A549 (cell line): ENCODE results near the gene PNLIPRP1. TPM values are rescaled to one million over a fixed set of nuclear protein-coding genes. Genes with fewer than 3 reads are reported as not detected.

Experiments used
- ATAC-seq, 2 experiments: fragments of 200-7000 bp in 1 of 2; fragments of >200 bp in 1 of 2; cut with Nextera tagmentation in 1 of 2; cut with Tn5 transposase in 1 of 2; 3 replicates each; pipeline versions ENCODE4 v1.8.0 to v1.9.1; 2018 to 2020; ENCODE audit warnings: mild to moderate bottlenecking in 1 of 2, moderate library complexity in 1 of 2
- CTCF ChIA-PET: fragments of 300-600 bp; sonication (Branson Sonifier 250); formaldehyde crosslinking; extraction: SDS; loops from one replicate; lab custom pipeline; 2021; ENCODE audit warnings: antibody characterized with exemption, inconsistent platforms; lab: Yijun Ruan, JAX
- POLR2A ChIA-PET: fragments of 350-600 bp; formaldehyde crosslinking; extraction: SDS; loops from one replicate; lab custom pipeline; 2021; ENCODE audit warnings: antibody characterized with exemption, inconsistent platforms; lab: Yijun Ruan, JAX
- DNase-seq, 2 experiments: peaks; one replicate each; pipeline versions ENCODE4 v3.0.0 to v3.0.0-alpha.2; 2011 to 2016; ENCODE audit warnings: low read depth in 1 of 2, low spot score in 1 of 2
- FAIRE-seq: peaks from 2 replicates; lab custom pipeline; 2011; peaks lifted over from hg19 to GRCh38; lab: Jason Lieb, UNC
- H3K27ac ChIP-seq, 2 experiments: fragments of >200 bp; sonication (Bioruptor Twin); formaldehyde crosslinking; 3 replicates each; pipeline ENCODE4 v1.5.1; 2016 to 2017
- H3K4me1 ChIP-seq: fragments of >200 bp; sonication (Bioruptor Twin); formaldehyde crosslinking; 3 replicates; pipeline ENCODE4 v1.6.1; 2016
- H3K4me2 ChIP-seq: fragments of >200 bp; sonication (Bioruptor Twin); formaldehyde crosslinking; 3 replicates; pipeline ENCODE4 v1.6.1; 2016
- H3K4me3 ChIP-seq: fragments of >200 bp; sonication (Bioruptor Twin); formaldehyde crosslinking; 3 replicates; pipeline ENCODE4 v1.5.1; 2016
- H3K9me3 ChIP-seq: fragments of >200 bp; sonication (Bioruptor Twin); formaldehyde crosslinking; 3 replicates; pipeline ENCODE4 v1.6.1; 2016
- CBX8 ChIP-seq: fragments of 200-600 bp; sonication (generic); IDR thresholded peaks from 2 replicates; pipeline ENCODE4 v1.6.1; 2016
- CEBPB ChIP-seq, 2 experiments: fragments of >200 bp in 1 of 2; sonication (Bioruptor Twin) in 1 of 2; formaldehyde crosslinking in 1 of 2; IDR thresholded peaks; 2 replicates each; pipeline ENCODE4 v1.6.1; 2012 to 2016
- CHD2 ChIP-seq: fragments of 150-350 bp; IDR thresholded peaks from 2 replicates; pipeline ENCODE4 v1.6.1; 2014; ENCODE audit warnings: low read length; ENCODE audit not compliant: partially characterized antibody
- FOSL2 ChIP-seq, 2 experiments: fragments of 450-650 bp in 1 of 2; fragments of >200 bp in 1 of 2; sonication (Bioruptor Twin) in 1 of 2; formaldehyde crosslinking; IDR thresholded peaks; 2 replicates each; pipeline versions ENCODE4 v1.5.0 to v1.6.1; 2016 to 2020; ENCODE audit warnings: mild to moderate bottlenecking in 1 of 2, moderate library complexity in 1 of 2
- FOXS1 ChIP-seq: fragments of 250-450 bp; sonication (Bioruptor Pico); IDR thresholded peaks from 2 replicates; pipeline ENCODE4 v1.5.0; 2020; ENCODE audit warnings: mild to moderate bottlenecking, moderate library complexity
- HDAC2 ChIP-seq: fragments of 200-600 bp; sonication (generic); IDR thresholded peaks from 2 replicates; pipeline ENCODE4 v1.6.1; 2016
- JUN ChIP-seq, 2 experiments: fragments of >200 bp; sonication (Bioruptor Twin); formaldehyde crosslinking; IDR thresholded peaks; 2 replicates in 1 of 2; 3 replicates in 1 of 2; pipeline ENCODE4 v1.6.1; 2016 to 2017
- KDM5A ChIP-seq: fragments of 200-600 bp; sonication (generic); IDR thresholded peaks from 2 replicates; pipeline ENCODE4 v1.6.1; 2016; ENCODE audit warnings: antibody characterized with exemption, mild to moderate bottlenecking
- MYC ChIP-seq: IDR thresholded peaks from 2 replicates; pipeline ENCODE4 v1.6.1; 2012; ENCODE audit warnings: mild to moderate bottlenecking, inconsistent platforms, low read length, improper control_type of control experiment, borderline replicate concordance
- NR3C1 ChIP-seq: fragments of >200 bp; sonication (Bioruptor Twin); formaldehyde crosslinking; IDR thresholded peaks from 3 replicates; pipeline ENCODE4 v1.6.1; 2017
- POLR2AphosphoS2 ChIP-seq: conservative IDR thresholded peaks from 2 replicates; pipeline ENCODE4 v1.6.1; 2012; ENCODE audit warnings: low read length, improper control_type of control experiment, inconsistent platforms
- RAD21 ChIP-seq, 2 experiments: fragments of >200 bp in 1 of 2; sonication (Bioruptor Twin) in 1 of 2; formaldehyde crosslinking in 1 of 2; IDR thresholded peaks in 1 of 2; conservative IDR thresholded peaks in 1 of 2; 2 replicates in 1 of 2; 3 replicates in 1 of 2; pipeline ENCODE4 v1.6.1; 2012 to 2018; ENCODE audit warnings: inconsistent platforms in 1 of 2
- RARB ChIP-seq: fragments of 250-450 bp; sonication (Bioruptor Pico); IDR thresholded peaks from 2 replicates; pipeline ENCODE4 v1.8.0; 2021; ENCODE audit warnings: mild to moderate bottlenecking, moderate library complexity
- RCOR1 ChIP-seq: fragments of 150-350 bp; IDR thresholded peaks from 2 replicates; pipeline ENCODE4 v1.6.1; 2014; ENCODE audit warnings: antibody characterized with exemption, low read length, low read depth
- RFX5 ChIP-seq: fragments of 450-650 bp; IDR thresholded peaks from 2 replicates; pipeline ENCODE4 v1.7.1; 2014; ENCODE audit warnings: antibody characterized with exemption, mild to moderate bottlenecking, moderate library complexity
- ZFP36 ChIP-seq: fragments of 450-650 bp; IDR thresholded peaks from 2 replicates; pipeline ENCODE4 v1.6.1; 2014; ENCODE audit warnings: borderline replicate concordance; ENCODE audit not compliant: partially characterized antibody
- ZNF302 ChIP-seq: fragments of 250-450 bp; sonication (Bioruptor Pico); IDR thresholded peaks from 2 replicates; pipeline ENCODE4 v1.9.0; 2021; ENCODE audit warnings: inconsistent platforms, mild to moderate bottlenecking, moderate library complexity
- whole genome bisulfite sequencing: methylation state at CpG from one replicate; pipeline ENCODE4 v1.1.6; 2017; ENCODE audit errors: missing lambda C conversion rate; 5-methylcytosine and 5-hydroxymethylcytosine counted together
- polyA plus RNA-seq, 4 experiments: library from polyadenylated mRNA; depleted of rRNA in 3 of 4; stranded (reverse); fragments of >200 nt; fragmentation: RNase III in 1 of 4; extraction: RNeasy Plus Mini Kit Qiagen cat#74134 plus additional on column Dnase treatment in 1 of 4; gene quantifications; 2 replicates in 3 of 4; 3 replicates in 1 of 4; pipeline ENCODE4 v1.2.3, GENCODE V29; 2011 to 2017
- TF ChIP-seq, protein P1 (sequence below): fragments of >200 bp; sonication (Bioruptor Twin); formaldehyde crosslinking; IDR thresholded peaks from 2 replicates; pipeline ENCODE4 v1.6.1; 2016
- TF ChIP-seq, protein P2 (sequence below): fragments of 250-450 bp; sonication (Bioruptor Pico); IDR thresholded peaks from 2 replicates; pipeline ENCODE4 v1.5.0; 2020; ENCODE audit warnings: low read depth, mild to moderate bottlenecking, moderate library complexity
- TF ChIP-seq, protein P3 (sequence below): IDR thresholded peaks from 2 replicates; pipeline ENCODE4 v1.6.1; 2012; ENCODE audit warnings: low read depth, borderline replicate concordance
- TF ChIP-seq, protein P4 (sequence below): IDR thresholded peaks from 2 replicates; pipeline ENCODE4 v1.6.1; 2012

Gene PNLIPRP1
- polyA plus RNA-seq, 2 of the 4 experiments (the other 2 are of a cell fraction): not detected

DNA sequence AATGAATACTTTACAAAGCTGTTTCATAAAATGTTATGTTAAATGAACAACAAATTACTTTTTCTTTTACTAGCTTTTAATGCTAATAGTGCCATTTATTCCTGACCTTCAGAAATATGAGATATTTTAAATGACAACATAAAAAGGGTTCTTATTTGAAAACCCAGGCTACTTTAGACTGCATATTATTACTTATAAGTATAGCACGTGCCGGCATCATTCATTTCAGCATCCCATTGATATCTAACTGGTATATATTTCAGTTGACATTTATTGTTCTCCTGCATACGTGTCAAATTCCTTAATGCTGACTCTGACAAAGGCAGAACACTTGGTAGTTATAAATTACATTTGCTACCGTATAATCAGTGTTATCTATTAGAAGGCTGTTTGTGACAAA is 65.3 kb downstream of the PNLIPRP1 start:
- H3K4me3 ChIP-seq: no peak overlapping the region
- no peak overlapping the region for H3K27ac ChIP-seq
- CTCF ChIA-PET: interaction anchor here (1.1 to 2.7 kb wide), 6 partner anchors 26 to 512 kb away, joined by 3 to 8 read pairs (median 4); no protein-coding TSS in a partner anchor
- ATAC-seq (no peak), DNase-seq (no peak), FAIRE-seq (no peak)
- TF ChIP-seq CBX8 (no peak), RFX5 (no peak), KDM5A (no peak), HDAC2 (no peak)
- TF ChIP-seq, protein P1, sequence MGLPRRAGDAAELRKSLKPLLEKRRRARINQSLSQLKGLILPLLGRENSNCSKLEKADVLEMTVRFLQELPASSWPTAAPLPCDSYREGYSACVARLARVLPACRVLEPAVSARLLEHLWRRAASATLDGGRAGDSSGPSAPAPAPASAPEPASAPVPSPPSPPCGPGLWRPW: no peak
- TF ChIP-seq, protein P2, sequence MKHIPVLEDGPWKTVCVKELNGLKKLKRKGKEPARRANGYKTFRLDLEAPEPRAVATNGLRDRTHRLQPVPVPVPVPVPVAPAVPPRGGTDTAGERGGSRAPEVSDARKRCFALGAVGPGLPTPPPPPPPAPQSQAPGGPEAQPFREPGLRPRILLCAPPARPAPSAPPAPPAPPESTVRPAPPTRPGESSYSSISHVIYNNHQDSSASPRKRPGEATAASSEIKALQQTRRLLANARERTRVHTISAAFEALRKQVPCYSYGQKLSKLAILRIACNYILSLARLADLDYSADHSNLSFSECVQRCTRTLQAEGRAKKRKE: no peak
- H3K4me2 ChIP-seq: no peak overlapping the region
- peaks cover 14% of the 10 kb centered on the region; the same call in 2 of the 3 replicates for H3K4me1 ChIP-seq
- peaks cover under 1% of the 10 kb centered on the region; the same call in 1 of the 3 replicates for H3K9me3 ChIP-seq
- 61% methylated on average over 4 of the region's 4 CpGs for WGBS
- POLR2A ChIA-PET: no interaction called here

DNA sequence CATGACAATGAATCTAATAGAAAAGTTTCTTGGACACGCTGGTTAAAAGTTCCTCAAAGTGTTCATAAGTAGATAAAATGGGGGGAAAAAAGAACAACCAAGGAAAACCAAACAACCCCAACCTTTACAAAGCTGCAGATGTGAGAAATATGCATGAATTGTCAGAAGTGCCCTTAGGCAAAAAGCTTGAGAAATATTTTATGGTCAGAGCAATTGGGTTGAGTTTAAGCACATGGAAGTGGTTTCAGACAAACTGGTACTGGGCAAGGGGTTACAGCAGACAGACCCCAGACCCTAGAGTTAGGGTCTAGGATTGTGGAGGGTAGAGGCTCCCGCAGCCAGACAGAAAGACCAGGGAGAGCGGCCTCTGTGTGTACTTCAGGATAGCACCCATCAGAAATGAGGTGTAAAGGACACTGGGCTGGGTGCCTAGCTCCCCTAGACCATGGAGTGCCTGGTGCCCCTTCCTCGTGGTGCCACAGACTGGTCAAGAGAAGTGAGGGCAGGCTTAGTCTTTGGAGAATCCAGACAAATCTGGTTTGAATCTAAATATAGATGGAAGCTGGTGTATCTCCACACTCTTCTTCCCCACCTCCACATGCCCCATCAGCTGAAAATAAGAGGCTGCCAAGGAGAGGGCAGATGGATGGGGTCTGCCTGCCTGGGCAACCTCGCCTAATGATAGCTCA is 67.2 kb downstream of the PNLIPRP1 start:
- H3K4me1 ChIP-seq: peaks cover 14% of the 10 kb centered on the region; the same call in 2 of the 3 replicates
- DNase-seq (no peak), FAIRE-seq (no peak), ATAC-seq (no peak)
- H3K4me2 ChIP-seq: no peak overlapping the region
- ChIA-PET POLR2A (no interaction called here), CTCF (interaction anchor here (1.8 to 2.7 kb wide), 3 partner anchors 24 to 517 kb away, joined by 6 to 8 read pairs (median 8); no protein-coding TSS in a partner anchor)
- H3K4me3 ChIP-seq: no peak overlapping the region
- no peaks in the 10 kb centered on the region for H3K9me3 ChIP-seq
- H3K27ac ChIP-seq: no peak overlapping the region
- 46% methylated on average over 5 of the region's 5 CpGs for whole genome bisulfite sequencing
- TF ChIP-seq RAD21 (conservative IDR thresholded peaks at IDR 0.05 in 1 of 2, IDR thresholded peaks at IDR 0.05 in 1 of 2): no peak
- no peak for TF ChIP-seq MYC
- no peak for TF ChIP-seq FOSL2 (IDR thresholded peaks at IDR 0.05)
- no peak for TF ChIP-seq FOSL2 (CRISPR knock-in tag; IDR thresholded peaks at IDR 0.05)
- TF ChIP-seq ZFP36: no peak
- TF ChIP-seq FOXS1 (CRISPR knock-in tag): no peak
- TF ChIP-seq JUN (IDR thresholded peaks at IDR 0.05): no peak
- no peak for TF ChIP-seq CHD2
- TF ChIP-seq CEBPB (IDR thresholded peaks at IDR 0.05): no peak
- TF ChIP-seq RARB (CRISPR knock-in tag): no peak
- TF ChIP-seq, protein P3, sequence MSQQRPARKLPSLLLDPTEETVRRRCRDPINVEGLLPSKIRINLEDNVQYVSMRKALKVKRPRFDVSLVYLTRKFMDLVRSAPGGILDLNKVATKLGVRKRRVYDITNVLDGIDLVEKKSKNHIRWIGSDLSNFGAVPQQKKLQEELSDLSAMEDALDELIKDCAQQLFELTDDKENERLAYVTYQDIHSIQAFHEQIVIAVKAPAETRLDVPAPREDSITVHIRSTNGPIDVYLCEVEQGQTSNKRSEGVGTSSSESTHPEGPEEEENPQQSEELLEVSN: no peak
- TF ChIP-seq POLR2AphosphoS2: no peak
- no peak for TF ChIP-seq RFX5
- TF ChIP-seq RCOR1: no peak
- TF ChIP-seq ZNF302 (CRISPR knock-in tag): no peak
- TF ChIP-seq NR3C1: no peak
- TF ChIP-seq, protein P4, sequence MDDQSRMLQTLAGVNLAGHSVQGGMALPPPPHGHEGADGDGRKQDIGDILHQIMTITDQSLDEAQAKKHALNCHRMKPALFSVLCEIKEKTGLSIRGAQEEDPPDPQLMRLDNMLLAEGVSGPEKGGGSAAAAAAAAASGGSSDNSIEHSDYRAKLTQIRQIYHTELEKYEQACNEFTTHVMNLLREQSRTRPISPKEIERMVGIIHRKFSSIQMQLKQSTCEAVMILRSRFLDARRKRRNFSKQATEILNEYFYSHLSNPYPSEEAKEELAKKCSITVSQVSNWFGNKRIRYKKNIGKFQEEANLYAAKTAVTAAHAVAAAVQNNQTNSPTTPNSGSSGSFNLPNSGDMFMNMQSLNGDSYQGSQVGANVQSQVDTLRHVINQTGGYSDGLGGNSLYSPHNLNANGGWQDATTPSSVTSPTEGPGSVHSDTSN: no peak

Other genes with a start within 250 kb of the PNLIPRP1 start
- not detected in 2 replicates for gene PNLIPRP3, start 163.1 kb upstream of the PNLIPRP1 start, polyA plus RNA-seq (2011; rRNA removed)
- not detected in 3 replicates for gene PNLIPRP3, start 163.1 kb upstream of the PNLIPRP1 start, polyA plus RNA-seq (2017; fragmentation: RNase III; extraction: RNeasy Plus Mini Kit Qiagen cat#74134 plus additional on column Dnase treatment)
- gene PNLIP, start 45.0 kb upstream of the PNLIPRP1 start, polyA plus RNA-seq (2011; rRNA removed): not detected in 2 replicates
- not detected in 3 replicates for gene PNLIP, start 45.0 kb upstream of the PNLIPRP1 start, polyA plus RNA-seq (2017; fragmentation: RNase III; extraction: RNeasy Plus Mini Kit Qiagen cat#74134 plus additional on column Dnase treatment)
- not detected in 2 replicates for gene PNLIPRP2, start 30.0 kb downstream of the PNLIPRP1 start, polyA plus RNA-seq (2011; rRNA removed)
- gene PNLIPRP2, start 30.0 kb downstream of the PNLIPRP1 start, polyA plus RNA-seq (2017; fragmentation: RNase III; extraction: RNeasy Plus Mini Kit Qiagen cat#74134 plus additional on column Dnase treatment): 0.09 to 0.10 TPM in 2 of 3 replicates, not detected in the other
- gene HSPA12A, start 151.6 kb downstream of the PNLIPRP1 start, polyA plus RNA-seq (2011; rRNA removed): 17.0 and 17.4 TPM in 2 replicates
- gene HSPA12A, start 151.6 kb downstream of the PNLIPRP1 start, polyA plus RNA-seq (2017; fragmentation: RNase III; extraction: RNeasy Plus Mini Kit Qiagen cat#74134 plus additional on column Dnase treatment): 16.7 to 17.8 TPM (median 16.9 TPM) in 3 replicates